Renal pelvis (tissue), 4 donors: ENCODE measurements around the gene ZNF574. TPM values are rescaled to one million over a fixed set of nuclear protein-coding genes. Genes with fewer than 3 reads are reported as not detected.
"Not testable (repeated sequence)": the region's sequence is repeated elsewhere in the genome, so short reads cannot be mapped to it uniquely, and the experiment has no call there.

Source experiments
- DNase-seq: peaks from one replicate; pipeline ENCODE4 v3.0.0-alpha.2; 2013
- polyA plus RNA-seq, 3 donors: library from polyadenylated mRNA; unstranded; fragments of 120-200 nt; gene quantifications; one replicate each; pipeline ENCODE4 v1.2.1, GENCODE V29; 2013; ENCODE audit not compliant: insufficient read length in 3 of 3

Gene ZNF574
- polyA plus RNA-seq, 3 donors, result 16.2 to 21.0 (median 20.6) TPM

GRCh38 chr19:42095142-42095813, 19.3 kb downstream of the ZNF574 start:
- no peak for DNase-seq

- DNase-seq, result no peak
These were observed 19.9 kb downstream of the ZNF574 start for GRCh38 chr19:42095814-42096230.

GRCh38 chr19:42096255-42096837, 20.4 kb downstream of the ZNF574 start:
- DNase-seq, result no peak

DNA sequence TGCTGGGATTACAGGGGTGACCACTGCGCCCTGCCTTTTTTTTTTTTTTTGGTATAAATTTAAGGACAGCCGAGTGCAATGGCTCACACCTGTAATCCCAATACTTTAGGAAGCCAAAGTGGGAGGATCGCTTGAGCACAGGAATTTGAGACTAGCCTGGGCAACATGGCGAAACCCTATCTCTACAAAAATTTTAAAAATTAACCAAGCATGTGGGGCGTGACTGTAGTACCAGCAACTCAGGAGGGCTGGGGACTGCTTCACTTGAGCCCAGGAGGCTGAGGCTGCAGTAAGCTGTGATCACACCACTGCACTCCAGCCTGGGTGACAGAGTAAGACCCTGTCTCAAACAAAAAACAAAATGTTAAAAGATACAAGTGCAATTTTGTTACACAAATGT, 21.5 kb downstream of the ZNF574 start:
- no peak for DNase-seq

GRCh38 chr19:42098781-42099180, 22.8 kb downstream of the ZNF574 start:
- no peak for DNase-seq

DNA sequence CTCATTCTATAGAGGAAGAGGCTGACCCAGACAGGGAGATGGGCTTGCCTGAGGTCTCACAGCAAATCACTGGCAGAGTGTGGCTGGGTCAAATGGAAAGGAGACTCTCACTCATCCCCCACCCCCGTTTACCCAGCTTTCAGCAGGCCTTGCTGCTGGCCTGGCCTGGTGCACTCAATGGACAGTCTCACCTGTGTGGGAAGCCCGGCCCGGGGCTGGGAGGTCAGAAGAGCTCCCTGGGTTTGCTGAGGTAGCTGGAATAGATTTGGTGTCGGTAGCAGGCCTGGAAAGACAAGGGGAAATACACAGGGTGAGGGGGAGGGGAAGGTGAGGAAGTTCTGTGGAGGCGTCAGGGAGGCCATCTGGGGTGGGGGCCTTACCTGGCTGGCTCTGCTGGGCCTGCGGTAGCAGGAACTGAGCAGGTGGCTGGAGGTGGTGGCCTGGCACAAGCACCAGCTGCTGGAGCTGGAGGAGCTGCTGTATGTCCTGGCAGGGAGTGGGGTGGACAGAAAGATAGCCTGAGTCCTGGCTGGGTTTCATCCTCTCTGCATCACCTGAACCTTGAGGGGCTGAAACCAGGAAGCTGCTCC, 23.5 kb downstream of the ZNF574 start:
- no peak for DNase-seq

DNA sequence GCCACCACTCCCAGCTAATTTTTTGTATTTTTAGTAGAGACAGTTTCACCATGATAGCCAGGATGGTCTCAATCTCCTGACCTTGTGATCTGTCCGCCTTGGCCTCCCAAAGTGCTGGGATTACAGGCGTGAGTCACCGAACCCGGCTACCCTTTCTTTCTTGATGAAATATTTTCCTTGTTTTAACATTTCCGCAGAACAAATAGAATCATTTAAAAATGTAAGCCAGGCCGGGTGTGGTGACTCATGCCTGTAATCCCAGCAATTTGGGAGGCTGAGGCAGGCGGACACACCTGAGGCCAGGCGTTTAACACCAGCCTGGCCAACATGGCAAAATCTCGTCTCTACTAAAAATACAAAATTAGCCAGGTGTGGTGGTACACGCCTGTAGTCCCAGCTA, 24.3 kb downstream of the ZNF574 start:
- not testable (repeated sequence) for DNase-seq

- no peak for DNase-seq
These were observed 26.9 kb downstream of the ZNF574 start for GRCh38 chr19:42102877-42103276.

GRCh38 chr19:42105368-42105767, 29.4 kb downstream of the ZNF574 start:
- DNase-seq, result no peak

DNA sequence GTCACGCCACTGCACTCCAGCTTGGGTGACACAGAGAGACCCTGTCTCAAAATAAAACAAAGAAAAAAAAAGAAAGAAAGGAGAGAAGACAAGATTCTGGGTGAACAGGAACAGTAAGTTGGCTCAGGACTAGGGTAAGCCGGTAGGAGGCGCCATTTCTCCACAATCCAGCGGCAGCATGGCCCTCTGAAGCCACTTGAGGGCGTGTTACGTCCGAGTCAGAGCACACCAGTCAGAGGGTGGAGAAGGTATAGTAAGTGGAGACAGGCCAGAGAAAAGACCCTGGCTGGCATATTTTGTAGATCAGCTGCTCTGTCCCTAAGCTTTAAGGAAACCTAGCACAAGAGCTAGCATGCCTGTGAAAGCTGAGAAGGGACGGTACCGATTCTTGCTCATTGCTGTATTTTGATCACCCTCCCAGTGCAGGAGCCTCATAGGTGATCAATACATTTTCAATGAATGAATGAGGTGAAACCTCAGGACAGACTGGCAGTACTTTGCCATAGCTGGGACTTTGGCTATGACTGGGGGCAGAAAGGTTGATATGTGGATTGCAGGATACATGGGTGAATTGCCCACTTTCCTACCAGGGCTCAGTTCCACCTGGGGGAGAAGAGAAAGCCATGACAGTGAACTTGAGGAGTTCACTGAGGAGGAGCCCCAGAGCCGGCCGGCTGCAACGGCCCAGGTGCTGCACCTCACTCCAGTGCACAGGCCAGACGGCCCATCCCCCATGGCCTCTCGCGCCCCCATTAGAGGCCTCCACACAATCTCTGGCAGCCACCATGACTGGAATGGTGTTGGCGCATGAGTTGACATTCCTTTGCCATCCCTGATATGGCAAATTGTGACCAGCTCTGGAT, 32.8 kb downstream of the ZNF574 start:
- DNase-seq, result peak; percentile 58

DNA sequence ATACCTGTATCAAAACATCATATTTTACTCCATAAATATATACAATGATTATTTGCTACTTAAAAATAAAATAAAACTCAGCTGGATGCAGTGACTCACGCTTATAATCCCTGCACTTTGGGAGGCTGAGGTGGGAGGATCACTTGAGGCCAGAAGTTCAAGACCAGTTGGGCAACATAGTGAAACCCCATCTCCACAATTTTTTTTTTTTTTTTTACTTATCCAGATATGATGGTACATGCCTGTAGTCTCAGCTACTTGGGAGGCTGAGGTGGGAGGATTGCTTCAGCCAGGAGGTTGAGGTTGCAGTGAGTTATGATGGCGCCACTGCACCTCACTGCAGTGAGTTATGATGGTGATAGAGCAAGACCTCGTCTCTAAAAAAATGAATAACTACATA, 33.9 kb downstream of the ZNF574 start:
- DNase-seq, result no peak

DNA sequence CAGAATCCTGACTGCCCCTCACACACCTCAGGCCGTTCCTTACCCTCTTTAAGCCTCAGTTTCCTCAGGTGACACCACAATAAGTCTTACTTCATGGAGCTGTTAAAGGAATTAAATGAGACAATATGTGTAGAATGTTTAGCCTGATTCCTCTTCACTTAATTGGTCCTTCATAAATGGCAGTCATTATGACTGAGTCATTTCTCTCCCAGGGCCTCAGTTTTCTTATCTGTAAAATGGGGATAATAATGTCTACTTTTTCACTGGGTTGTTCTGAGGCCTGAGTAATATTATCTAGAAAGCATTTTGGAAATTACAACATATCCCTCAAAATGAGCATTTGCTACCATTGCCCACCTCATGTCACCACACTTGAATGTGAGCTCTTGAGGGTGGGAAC, 34.7 kb downstream of the ZNF574 start:
- DNase-seq, result no peak

DNA sequence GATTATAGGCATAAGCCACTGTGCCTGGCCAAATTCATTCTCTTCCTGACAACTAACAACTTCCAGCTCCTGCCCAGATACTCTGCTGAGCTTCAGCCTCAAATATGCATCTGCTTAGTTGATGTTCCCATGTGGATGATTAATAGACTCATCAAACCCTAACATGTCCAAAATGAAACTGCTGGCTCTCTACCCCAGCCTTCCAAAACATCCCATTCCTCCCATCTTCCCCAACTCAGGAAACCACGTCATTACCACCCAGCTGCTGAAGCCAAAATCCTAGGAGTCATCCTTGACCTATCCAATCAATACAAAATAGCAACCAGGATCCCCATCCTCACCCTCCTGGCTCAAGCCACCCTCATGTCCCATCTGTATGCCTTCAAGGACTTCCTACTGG, 35.4 kb downstream of the ZNF574 start:
- DNase-seq, result no peak

GRCh38 chr19:42111811-42112210, 35.8 kb downstream of the ZNF574 start:
- no peak for DNase-seq

DNA sequence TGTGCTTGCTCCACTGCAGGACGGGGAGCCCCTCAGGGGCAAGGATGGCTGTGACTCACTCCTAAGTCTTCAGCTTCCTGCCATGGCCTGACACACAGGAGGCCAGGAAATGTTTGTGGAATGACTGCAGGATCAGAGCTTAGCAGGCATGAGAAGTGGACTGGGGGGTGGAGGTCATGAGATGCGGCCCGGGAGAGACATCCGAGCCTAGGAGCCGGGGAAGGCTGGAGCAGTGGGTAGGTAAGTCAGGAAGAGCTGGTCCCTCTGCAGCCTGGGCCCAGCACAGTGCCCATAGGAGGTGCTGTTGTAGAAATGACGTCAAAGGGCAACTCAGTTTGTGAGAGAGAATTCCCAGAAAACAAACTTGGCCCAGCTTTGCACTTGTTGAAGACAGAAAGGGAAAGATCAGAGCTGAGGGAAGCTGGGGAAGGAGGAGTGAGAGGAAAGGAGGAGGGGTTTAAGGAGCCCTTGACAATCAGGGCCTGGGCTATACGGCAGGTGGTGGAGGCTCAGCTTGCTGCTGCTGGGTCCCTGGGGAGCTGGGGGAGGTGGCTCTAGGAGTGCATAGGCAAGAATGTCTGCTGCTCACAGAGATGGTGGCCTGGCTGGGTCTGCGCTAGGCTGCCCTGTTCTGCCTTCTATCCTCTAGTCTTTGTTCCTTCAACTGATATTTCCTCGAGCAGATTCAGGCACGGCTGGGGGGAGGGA, 37.8 kb downstream of the ZNF574 start:
- no peak for DNase-seq

GRCh38 chr19:42114412-42114811, 38.4 kb downstream of the ZNF574 start:
- no peak for DNase-seq

DNA sequence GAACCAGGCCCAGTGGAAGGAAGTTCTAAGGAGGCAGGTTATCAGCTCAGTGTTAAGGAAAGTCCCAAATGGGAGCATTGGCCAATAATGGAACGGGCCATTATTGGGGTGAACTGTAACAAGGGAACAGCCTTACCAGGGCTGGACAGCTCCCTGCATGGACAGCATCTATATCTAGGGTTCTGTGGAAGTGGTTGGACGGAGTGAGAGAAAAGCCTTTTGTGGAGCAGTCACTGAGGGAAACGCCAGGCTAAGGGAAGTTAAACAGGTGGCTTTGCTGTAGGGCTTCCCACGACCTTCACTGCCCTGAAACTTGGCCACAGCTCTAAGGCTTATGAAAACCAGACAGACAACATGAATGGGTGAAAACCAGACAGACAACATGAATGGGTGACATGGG, 39.3 kb downstream of the ZNF574 start:
- peak; percentile 16 for DNase-seq

DNA sequence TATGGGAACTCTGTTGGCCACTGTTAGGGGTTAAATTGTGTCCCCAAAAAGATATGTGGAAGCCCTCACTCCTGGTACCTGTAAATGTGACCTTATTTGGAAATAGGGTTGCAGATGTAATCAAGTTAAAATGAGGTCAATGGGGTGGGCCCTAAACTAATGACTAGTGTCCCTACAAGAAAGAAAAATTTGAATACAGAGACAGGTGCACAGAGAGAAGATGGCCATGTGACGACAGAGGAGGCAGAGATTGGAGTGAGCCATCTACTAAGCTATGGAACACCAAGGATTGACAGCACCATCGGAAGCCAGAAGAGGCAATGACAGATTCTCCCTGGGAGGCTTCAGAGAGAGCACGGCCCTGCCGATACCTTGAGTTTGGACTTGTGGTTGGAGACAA, 39.7 kb downstream of the ZNF574 start:
- DNase-seq, result no peak

- no peak for DNase-seq
These were observed 40.5 kb downstream of the ZNF574 start for GRCh38 chr19:42116308-42117075.

GRCh38 chr19:42117076-42117475, 41.1 kb downstream of the ZNF574 start:
- DNase-seq, result no peak
